Activated T-cell treated with anti-CD3 and anti-CD28 coated beads for 48 hours (primary cell): ENCODE measurements around the gene CCL4L2.
"Not testable (repeated sequence)": the region's sequence is repeated elsewhere in the genome, so short reads cannot be mapped to it uniquely, and the experiment has no call there.

Source experiments
- DNase-seq: peaks from one replicate; pipeline ENCODE4 v3.0.0-alpha.2; 2020; ENCODE audit warnings: low read depth

The CCL4L2 gene

GRCh38 chr17:36221581-36222100 is 10.8 kb downstream of the CCL4L2 start:
- not testable (repeated sequence) for DNase-seq

- not testable (repeated sequence) for DNase-seq
Measured at GRCh38 chr17:36222967-36223366, 12.1 kb downstream of the CCL4L2 start.

GRCh38 chr17:36229644-36230043 is 18.8 kb downstream of the CCL4L2 start:
- not testable (repeated sequence) for DNase-seq

GRCh38 chr17:36242046-36242445 is 31.2 kb downstream of the CCL4L2 start:
- DNase-seq: not testable (repeated sequence)
